Effector CD8-positive, alpha-beta T cell (primary cell): ENCODE measurements around the gene TENM4.

Experiments
- DNase-seq: peaks from one replicate; lab custom pipeline; 2025; lab: John Stamatoyannopoulos, UW

Gene TENM4

GRCh38 chr11:79296141-79296540 lies 144.7 kb downstream of the TENM4 start:
- DNase-seq: no peak

DNA sequence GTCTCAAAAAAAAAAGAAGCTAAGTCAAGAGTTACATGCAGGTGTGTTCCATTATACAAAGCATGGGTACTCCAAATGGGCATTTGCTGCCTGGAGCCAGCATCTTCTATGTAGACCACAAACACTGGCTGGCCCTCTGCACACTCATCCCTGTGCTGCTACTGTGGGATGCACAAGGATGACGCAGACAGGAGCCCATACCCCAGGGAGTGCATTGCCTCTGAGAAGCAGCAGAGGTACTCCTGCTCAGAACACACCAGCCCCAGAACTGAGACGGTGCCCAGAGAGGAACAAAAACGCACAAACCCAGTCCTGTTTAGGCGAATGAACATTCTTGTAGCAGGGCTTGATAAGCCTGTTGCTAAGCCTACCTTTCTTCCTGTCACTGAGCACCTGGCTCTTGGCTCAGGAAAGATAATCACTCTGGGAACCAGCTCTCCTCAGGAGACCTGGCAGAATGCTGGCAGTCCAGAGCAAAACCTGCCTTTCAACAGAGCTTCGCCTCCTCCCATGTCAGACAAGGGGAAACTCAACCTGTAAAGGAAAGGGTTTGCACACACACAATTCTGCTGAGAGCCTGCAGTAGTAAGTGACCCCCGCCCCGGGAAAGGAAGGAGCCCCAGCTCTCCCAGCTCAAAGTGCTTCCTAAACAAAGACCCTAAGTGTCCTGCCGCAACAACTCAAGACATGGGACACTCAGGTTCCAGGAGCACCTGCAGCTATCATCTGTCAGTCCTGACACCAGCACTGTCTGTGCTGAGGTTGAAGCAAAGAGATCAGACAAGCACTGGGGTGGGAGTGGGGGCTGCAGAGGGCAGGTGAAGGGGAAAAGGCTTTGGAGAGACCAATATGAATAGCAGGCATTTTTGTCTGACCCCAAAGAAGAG lies 145.7 kb downstream of the TENM4 start:
- DNase-seq: no peak

GRCh38 chr11:79291948-79292347 lies 148.9 kb downstream of the TENM4 start:
- DNase-seq: no peak

DNA sequence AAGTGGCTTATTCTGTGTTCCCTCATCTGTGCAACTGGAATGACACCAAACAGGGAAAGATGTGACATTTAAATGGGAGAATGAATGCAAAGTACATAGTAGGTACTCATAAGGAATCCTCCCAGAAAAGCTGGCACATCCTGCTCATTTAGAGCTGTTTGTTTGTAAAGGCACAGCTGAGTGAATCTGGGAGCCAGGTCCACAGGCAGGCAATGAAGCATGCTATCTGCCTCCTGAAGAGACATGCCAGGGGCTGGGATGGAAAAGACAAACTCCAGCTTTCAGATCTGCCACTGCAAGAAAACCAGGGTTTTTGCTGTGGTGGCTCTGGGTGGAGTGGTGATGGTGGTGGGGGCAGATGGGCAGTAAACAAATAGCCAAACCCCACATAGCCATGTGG lies 150.1 kb downstream of the TENM4 start:
- DNase-seq: no peak

DNA sequence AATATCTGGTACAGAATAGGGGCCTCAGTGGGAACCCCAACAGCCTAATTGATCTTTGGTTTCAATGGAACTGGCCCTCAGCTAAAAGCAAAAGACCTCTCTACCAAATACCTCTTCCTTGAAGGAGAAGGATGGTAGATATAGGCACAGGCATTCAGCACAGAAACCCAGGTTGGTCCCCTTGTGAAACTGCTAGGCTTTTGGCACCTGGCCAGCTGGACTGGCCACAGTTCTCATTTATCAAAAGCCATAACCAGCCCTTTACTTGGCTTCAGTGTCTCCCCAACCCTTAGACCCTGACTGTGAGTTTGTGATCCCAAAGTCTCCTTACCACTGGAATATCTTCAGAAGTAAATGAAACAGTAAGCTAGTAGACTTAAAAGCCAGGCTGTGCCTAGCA lies 152.9 kb downstream of the TENM4 start:
- DNase-seq: no peak

- DNase-seq: no peak
These were observed 155.1 kb downstream of the TENM4 start for GRCh38 chr11:79285756-79286155.

GRCh38 chr11:79276736-79277325 lies 164.0 kb downstream of the TENM4 start:
- no peak for DNase-seq

- no peak for DNase-seq
These were observed 166.0 kb downstream of the TENM4 start for GRCh38 chr11:79274636-79275331.

- DNase-seq: no peak
These were observed 167.0 kb downstream of the TENM4 start for GRCh38 chr11:79273781-79274180.

GRCh38 chr11:79269611-79270307 lies 171.1 kb downstream of the TENM4 start:
- no peak for DNase-seq

DNA sequence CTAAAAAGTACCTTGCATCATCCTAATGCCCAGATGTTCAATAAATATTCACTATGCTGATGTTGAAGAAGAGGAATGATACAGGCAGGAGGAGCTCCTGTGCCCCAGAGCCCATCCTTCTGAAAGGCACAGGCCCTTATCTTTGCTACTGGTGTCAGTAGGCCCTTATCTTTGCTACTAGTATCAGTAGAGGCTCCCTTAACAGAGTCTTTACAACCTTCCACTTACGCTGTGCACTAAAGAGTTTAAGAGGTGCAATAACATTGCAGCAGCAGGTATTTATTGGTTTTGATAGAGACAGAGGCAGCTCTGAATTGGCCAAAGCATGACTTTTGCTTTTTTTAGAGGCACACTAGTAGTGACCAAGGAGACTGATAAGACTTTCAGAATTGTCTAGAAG lies 174.4 kb downstream of the TENM4 start:
- no peak for DNase-seq

GRCh38 chr11:79265756-79266322 lies 175.0 kb downstream of the TENM4 start:
- no peak for DNase-seq

GRCh38 chr11:79264284-79264683 lies 176.5 kb downstream of the TENM4 start:
- DNase-seq: no peak

GRCh38 chr11:79263001-79263400 lies 177.8 kb downstream of the TENM4 start:
- DNase-seq: no peak

DNA sequence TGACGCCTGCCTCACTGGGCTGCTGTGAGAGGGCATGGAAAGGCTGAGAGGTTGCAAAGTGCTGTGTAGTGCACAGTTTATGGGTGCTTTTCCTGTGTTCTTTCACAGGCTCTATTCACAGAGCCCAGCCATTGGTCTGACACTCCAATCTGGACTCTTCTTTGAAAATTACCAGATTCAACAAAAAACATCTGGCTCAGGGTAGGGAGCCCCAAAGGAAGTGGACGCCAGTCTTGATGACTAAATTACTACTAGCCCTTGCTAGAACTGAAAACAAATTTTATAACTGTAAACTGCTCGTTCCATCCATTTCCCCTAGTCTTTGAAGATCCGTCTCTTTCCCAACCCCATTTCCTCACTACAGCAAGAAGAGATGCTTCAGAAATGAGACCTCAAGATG lies 178.6 kb downstream of the TENM4 start:
- DNase-seq: no peak

DNA sequence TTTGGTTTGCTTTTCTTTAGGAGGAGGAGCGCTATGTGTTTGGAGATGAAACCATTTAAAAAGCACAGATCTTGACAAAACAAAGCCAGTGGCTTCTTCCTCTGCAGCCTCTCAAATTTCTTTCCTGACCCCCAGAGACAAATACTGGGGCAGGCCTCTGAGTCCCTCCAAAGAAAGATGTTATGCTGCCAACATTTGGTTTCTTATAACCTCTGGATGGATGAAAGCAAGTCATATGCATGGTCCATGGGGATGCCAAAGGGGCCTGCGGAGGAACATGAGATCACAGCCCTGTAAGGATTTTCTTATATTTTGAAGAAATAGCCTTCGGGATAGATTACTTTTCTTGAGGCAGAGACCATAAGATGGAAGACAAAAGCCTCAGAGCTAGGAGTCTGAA lies 179.1 kb downstream of the TENM4 start:
- no peak for DNase-seq

GRCh38 chr11:79259800-79260199 lies 181.0 kb downstream of the TENM4 start:
- DNase-seq: no peak

DNA sequence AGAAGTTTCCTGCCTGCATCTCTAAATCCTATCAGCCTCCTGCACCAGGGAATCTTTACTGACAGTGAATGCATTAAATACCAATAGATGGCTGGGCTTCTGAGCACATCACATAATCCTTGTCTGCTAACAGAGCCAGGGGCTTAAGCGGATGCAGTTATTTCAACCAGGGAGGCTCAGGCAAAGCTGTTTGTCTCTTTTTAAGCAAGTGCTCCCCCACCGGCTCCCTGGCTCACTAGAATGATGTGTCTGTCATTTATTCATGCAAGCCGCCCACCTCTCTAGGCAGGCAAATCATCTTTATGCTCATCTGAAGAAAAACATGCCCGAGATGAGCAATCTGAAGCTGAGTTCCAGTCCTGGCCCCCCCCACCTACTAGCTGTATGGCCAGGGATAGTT lies 182.3 kb downstream of the TENM4 start:
- DNase-seq: no peak

GRCh38 chr11:79255965-79256364 lies 184.9 kb downstream of the TENM4 start:
- DNase-seq: no peak

GRCh38 chr11:79253280-79253679 lies 187.6 kb downstream of the TENM4 start:
- DNase-seq: no peak

GRCh38 chr11:79249295-79249993 lies 191.4 kb downstream of the TENM4 start:
- DNase-seq: no peak
